HS-5 (cell line): ENCODE data around the gene RFTN1.

Source experiments
- DNase-seq: peaks from one replicate; pipeline ENCODE4 v3.0.0-alpha.2; 2012; ENCODE audit warnings: low read depth

Gene RFTN1

GRCh38 chr3:16430717-16431630 lies 82.5 kb downstream of the RFTN1 start:
- no peak for DNase-seq

DNA sequence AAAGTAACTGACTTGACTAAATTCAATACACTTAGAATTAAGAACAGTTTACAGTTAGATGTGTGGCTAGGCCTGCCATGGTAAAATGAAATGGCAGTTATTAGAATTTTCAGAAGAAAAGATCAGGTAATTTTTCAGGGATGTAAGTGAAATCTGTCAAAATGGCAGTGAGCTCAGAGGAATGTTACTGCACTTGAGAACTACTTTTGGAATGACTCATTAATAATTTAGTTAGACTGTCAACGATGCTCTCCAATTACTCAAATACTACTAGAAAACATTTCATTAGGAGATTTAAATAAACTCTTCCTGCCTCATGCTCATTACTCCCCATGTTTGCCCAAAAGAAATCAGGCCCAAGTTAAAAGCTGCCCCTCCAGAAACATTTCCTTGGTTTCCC lies 84.4 kb downstream of the RFTN1 start:
- no peak for DNase-seq

DNA sequence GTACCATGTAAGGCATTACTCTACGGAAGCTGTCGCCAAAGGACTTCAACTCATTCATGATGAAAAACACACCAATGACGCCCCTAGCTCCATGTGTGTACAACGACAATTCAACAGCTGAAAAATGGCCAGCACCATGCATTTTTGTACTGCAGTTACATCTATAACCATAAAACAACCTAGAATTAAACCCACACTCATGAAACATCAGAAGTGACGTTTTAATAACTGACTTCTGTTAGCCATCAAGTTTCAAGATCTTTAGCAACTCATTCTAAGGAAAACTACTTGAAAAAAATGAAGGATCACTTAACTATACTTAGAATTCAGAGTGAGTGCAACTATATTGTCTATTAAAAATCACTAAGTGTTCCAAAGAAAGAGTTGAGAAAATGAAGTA lies 84.9 kb downstream of the RFTN1 start:
- DNase-seq: no peak

GRCh38 chr3:16427103-16427965 lies 86.2 kb downstream of the RFTN1 start:
- peak; percentile 65 for DNase-seq

DNA sequence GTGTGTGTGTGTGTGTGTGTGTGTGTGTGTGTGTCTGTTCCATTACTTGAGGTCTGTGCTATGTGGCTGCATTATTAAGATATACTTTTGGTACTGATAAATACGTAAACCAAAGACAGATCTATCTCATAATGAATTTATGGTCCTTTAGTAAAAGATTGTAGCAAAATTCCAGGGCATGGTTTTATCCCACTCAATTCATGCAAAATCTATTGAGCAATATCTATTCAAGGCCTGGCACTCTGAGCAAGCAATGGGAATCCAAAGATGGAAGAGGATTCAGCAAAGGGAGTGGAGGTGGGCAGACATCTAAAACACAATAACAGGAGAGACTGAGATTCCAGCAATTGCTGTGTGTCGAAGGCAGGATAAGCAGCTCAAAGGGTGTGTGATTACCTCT lies 86.8 kb downstream of the RFTN1 start:
- no peak for DNase-seq

DNA sequence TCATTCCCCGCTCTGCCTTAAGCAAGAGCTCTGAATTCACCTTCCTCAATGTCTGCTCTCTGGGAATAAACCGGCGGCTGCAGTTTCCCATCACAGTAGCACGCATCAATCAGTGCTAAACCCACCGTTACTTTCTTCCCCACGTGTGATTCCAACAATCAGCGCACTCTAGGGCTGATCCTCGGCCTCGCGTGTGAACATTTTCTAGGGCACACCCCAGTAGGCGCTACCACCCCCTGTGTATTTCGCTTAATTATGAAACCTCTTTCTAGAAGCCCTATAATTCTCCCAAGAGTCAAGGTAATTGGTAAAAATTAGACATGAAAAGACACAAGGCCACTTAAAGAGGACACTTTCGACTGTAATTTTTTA lies 87.5 kb downstream of the RFTN1 start:
- DNase-seq: no peak

DNA sequence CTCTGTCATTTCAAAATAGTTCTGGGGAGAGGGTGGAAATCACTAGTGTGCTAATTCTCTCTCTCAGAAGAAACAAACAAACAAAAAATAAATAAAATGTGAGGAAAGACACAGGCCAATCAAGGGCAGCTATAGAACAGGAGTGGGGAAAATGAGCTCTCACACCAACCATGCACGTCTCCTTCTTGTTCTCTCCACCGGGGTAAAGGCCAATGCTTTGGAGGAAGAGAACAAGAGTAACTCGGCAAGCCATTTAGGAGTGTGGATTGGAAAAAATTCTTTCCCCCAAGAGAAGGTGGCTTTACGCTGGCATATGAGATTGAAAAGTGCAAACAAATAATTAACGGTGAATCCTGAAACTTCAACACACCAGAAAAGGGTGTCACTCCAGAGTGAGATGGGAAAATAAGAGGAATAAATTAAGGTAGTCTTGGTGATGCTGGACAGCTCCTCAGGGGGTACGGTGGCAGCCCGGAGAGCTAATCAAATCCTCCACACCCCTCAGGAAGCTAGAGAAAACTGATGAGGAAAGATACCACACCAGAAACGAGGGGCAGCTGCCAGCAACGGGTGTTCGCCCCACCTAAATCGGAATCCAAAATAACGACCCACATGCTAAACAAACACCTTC lies 88.0 kb downstream of the RFTN1 start:
- DNase-seq: no peak

DNA sequence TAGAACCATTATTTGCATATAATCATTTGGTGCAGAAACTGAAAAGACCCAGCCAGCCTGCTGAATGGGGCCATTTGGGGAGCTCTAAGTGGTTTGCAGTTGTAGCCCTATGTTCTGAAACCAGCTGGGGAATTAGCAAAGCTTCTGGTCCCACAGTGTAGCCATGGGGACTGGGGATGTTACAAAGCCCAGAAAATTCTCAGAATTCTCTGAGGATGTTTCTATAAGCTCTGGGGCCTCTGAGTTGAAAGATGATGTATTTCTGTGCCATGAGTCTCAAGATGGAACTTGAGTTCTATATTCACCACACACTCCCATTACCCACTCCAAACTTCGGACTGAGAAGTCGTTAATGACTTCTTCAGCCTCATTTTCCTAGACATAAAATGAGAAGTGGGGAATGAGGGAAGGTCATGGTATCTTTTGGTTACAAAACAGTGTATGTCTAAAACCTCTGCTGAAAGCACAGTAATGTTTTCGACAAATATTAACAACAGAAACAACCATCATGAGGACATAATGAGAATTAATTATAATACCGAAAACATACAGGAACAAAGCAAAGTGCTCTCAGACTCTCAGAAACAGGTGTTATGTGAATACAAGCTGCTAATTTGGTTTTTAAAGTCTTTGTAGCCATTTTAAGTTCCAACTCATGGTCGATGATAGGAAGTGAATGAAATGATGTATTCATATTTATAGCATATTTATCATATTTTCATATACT lies 89.4 kb downstream of the RFTN1 start:
- no peak for DNase-seq

- no peak for DNase-seq
Measured at GRCh38 chr3:16423298-16423697, 90.2 kb downstream of the RFTN1 start.

DNA sequence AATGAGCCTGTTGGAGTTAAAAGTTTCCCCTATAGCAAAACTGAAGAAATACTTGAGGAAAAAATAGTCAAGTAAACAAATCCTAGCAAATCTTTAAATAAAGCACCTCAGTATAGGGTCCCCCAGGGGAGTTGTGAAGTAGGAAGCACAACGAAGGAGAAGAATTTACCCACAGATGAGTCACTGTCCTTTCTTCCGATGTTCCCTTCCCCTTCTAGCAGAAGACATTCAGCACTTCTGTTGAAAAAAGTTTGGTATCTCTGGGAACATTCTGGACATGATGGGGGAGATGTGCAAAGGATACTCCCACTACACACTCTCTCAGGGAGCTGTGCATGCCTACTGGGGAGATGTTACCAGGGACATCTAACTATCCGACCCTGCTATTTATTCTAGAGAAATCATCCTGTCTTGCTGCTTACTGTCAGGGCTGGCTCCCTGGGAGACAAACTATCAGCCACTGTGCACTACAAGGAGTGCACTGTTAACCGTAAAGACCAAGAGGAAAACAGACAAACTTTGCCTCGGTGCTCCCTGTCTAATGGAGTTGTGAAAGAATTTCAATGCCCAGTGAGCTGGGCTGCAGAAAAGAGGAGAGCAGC lies 93.8 kb downstream of the RFTN1 start:
- DNase-seq: no peak

DNA sequence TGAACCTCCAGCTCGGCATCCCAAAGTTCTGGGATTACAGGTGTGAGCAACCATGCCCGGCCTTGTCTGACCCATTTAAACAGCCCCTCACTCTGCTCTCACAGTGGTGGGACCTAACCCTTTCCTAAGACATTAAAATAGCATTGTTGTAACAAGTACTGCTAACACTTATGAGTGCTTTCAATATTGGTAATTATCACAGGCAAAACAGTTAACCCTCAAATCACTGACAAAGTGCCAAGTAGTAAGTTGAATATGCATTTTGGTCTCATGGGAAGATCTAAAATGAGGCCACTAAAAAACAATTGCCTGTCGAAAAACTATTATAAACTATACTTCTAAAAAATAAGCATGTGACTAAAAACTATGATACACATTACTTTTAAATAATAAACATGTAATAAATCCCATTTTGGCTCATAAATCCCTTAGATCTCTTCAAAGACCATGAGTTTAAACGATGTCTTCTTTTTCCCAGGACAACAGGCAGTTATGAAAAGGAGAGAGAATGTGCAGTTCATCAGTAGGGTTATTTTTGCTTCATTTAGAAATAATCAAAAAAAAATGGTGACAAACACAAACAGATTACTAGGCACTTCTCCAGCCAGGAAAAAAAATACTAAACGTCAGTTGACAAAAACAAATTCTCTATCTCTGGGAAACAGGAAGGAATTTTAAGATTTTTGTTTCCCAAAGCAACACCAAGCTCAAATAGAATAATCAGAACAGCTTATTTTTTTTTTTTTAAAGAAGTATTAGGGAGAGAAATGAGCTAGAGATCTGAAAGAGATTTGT lies 95.4 kb downstream of the RFTN1 start:
- no peak for DNase-seq

GRCh38 chr3:16415911-16416476 lies 97.5 kb downstream of the RFTN1 start:
- no peak for DNase-seq

- DNase-seq: no peak
Measured at GRCh38 chr3:16413321-16413720, 100.2 kb downstream of the RFTN1 start.

- DNase-seq: no peak
Measured at GRCh38 chr3:16412192-16412800, 101.2 kb downstream of the RFTN1 start.

- no peak for DNase-seq
Measured at GRCh38 chr3:16411441-16411840, 102.1 kb downstream of the RFTN1 start.

- DNase-seq: no peak
Measured at GRCh38 chr3:16410659-16411058, 102.8 kb downstream of the RFTN1 start.

GRCh38 chr3:16409032-16409431 lies 104.5 kb downstream of the RFTN1 start:
- no peak for DNase-seq

- no peak for DNase-seq
Measured at GRCh38 chr3:16407366-16407765, 106.1 kb downstream of the RFTN1 start.

GRCh38 chr3:16406579-16406978 lies 106.9 kb downstream of the RFTN1 start:
- no peak for DNase-seq

DNA sequence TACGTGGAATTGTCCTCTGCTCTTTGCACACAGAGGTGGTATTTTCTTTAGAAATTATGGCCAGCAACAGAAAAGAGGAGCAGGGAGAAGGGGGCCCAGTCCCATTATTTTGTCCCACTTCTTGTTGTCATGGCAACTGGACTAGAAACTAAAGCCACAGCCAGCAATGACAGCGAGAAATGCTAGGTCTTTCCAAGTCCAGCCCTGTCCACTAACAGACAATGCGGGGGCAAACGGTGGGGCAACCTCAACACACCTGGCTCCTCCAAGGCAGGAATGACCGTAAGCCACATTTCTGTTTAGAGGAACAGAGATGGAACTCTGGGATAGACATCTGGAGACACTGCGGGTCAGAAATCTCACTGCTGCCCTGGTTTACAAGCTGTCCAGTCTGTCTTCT lies 107.3 kb downstream of the RFTN1 start:
- DNase-seq: no peak
